HepG2 (cell line): ENCODE results near the gene PKIG. TPM values are rescaled to one million over a fixed set of nuclear protein-coding genes. Genes with fewer than 3 reads are reported as not detected.

Experiments
- ATAC-seq: fragments of 200-7000 bp; cut with Tn5 transposase; 3 replicates; pipeline ENCODE4 v1.9.1; 2020; ENCODE audit warnings: mild to moderate bottlenecking, moderate library complexity
- BruUV-seq: library from RNA; stranded (reverse); fragments of 400-500 nt; replicated peaks from 2 replicates; lab custom pipeline; 2021; lab: Mats Ljungman, UMichigan
- CTCF ChIA-PET: fragments of 300-600 bp; formaldehyde crosslinking; extraction: SDS; loops from one replicate; lab custom pipeline; 2021; ENCODE audit warnings: low total read pairs, inconsistent platforms, low intra/inter-chr PET ratio; lab: Yijun Ruan, JAX
- POLR2A ChIA-PET: fragments of 350-600 bp; sonication (Branson Sonifier 250); formaldehyde crosslinking; loops from one replicate; lab custom pipeline; 2020; ENCODE audit warnings: antibody characterized with exemption, inconsistent platforms; lab: Yijun Ruan, JAX
- DNase-seq: peaks from one replicate; pipeline ENCODE4 v3.0.0-alpha.2; 2015; ENCODE audit warnings: low spot score
- FAIRE-seq: peaks from 3 replicates; lab custom pipeline; 2011; peaks lifted over from hg19 to GRCh38; lab: Jason Lieb, UNC
- H2AFZ ChIP-seq: one replicate; pipeline ENCODE4 v1.6.1; 2011; ENCODE audit warnings: low read length, inconsistent platforms
- H3K27ac ChIP-seq: fragments of 300-600 bp; 3 replicates; pipeline ENCODE4 v1.8.0; 2011; ENCODE audit warnings: mixed run types, mild to moderate bottlenecking, mixed read lengths, low read length, inconsistent platforms; ENCODE audit not compliant: insufficient read depth; ENCODE audit errors: extremely low read length
- H3K27me3 ChIP-seq, 2 experiments: fragments of 200-600 bp in 1 of 2; 2 replicates in 1 of 2; 3 replicates in 1 of 2; pipeline versions ENCODE4 v1.6.0 to v1.8.0; 2011; ENCODE audit warnings: low read length in 2 of 2, mild to moderate bottlenecking in 2 of 2, moderate library complexity in 2 of 2, inconsistent platforms in 1 of 2; ENCODE audit not compliant: insufficient read depth in 2 of 2, control insufficient read depth in 1 of 2
- H3K36me3 ChIP-seq, 2 experiments: fragments of 200-600 bp in 1 of 2; replicated peaks in 1 of 2; 2 replicates in 1 of 2; 3 replicates in 1 of 2; pipeline versions ENCODE4 v1.5.1 to v1.8.0; 2011; ENCODE audit warnings: low read length in 2 of 2, inconsistent platforms in 1 of 2; ENCODE audit not compliant: insufficient read depth in 2 of 2, control insufficient read depth in 1 of 2
- H3K4me1 ChIP-seq: 2 replicates; pipeline ENCODE4 v1.5.1; 2012; ENCODE audit warnings: low read length, inconsistent platforms; ENCODE audit not compliant: insufficient read depth
- H3K4me2 ChIP-seq: 2 replicates; pipeline ENCODE4 v1.6.0; 2011; ENCODE audit warnings: low read depth, low read length, inconsistent platforms
- H3K4me3 ChIP-seq, 3 experiments: fragments of 200-600 bp in 1 of 3; sonication (generic), shearing (Covaris generic) in 1 of 3; replicated peaks in 1 of 3; 2 replicates each; pipeline ENCODE4 v1.5.1; 2011 to 2016; ENCODE audit warnings: low read length in 3 of 3, inconsistent platforms in 2 of 3, low read depth in 2 of 3, mild to moderate bottlenecking in 2 of 3, control low read depth in 1 of 3, mixed read lengths in 1 of 3; ENCODE audit not compliant: insufficient read depth in 1 of 3
- H3K79me2 ChIP-seq: one replicate; pipeline ENCODE4 v1.6.1; 2011; ENCODE audit warnings: low read length, inconsistent platforms; ENCODE audit not compliant: insufficient read depth
- H3K9ac ChIP-seq: 2 replicates; pipeline ENCODE4 v1.6.0; 2011; ENCODE audit warnings: mild to moderate bottlenecking, low read depth, low read length, inconsistent platforms; ENCODE audit not compliant: insufficient read depth
- H3K9me3 ChIP-seq: 2 replicates; pipeline ENCODE4 v1.5.1; 2012; ENCODE audit warnings: mild to moderate bottlenecking, low read length
- H4K20me1 ChIP-seq: 2 replicates; pipeline ENCODE4 v1.6.0; 2011; ENCODE audit warnings: inconsistent platforms, mild to moderate bottlenecking, low read length, moderate library complexity; ENCODE audit not compliant: insufficient read depth
- BCL6 ChIP-seq: IDR thresholded peaks from 2 replicates; pipeline ENCODE4 v1.6.1; 2016; ENCODE audit warnings: missing genetic modification reagents, missing compliant biosample characterization
- GABPB1 ChIP-seq: IDR thresholded peaks from 2 replicates; pipeline ENCODE4 v1.6.1; 2016; ENCODE audit warnings: mild to moderate bottlenecking, missing genetic modification reagents, moderate library complexity, missing compliant biosample characterization
- MIER3 ChIP-seq: IDR thresholded peaks from 2 replicates; pipeline ENCODE4 v1.6.1; 2016; ENCODE audit warnings: missing compliant biosample characterization, borderline replicate concordance
- PAF1 ChIP-seq: IDR thresholded peaks from 2 replicates; pipeline ENCODE4 v1.6.1; 2016; ENCODE audit warnings: missing genetic modification reagents, missing compliant biosample characterization
- PRPF4 ChIP-seq: fragments of 200-400 bp; formaldehyde crosslinking; IDR thresholded peaks from 2 replicates; pipeline ENCODE4 v1.6.1; 2016; ENCODE audit warnings: low read length, low read depth; ENCODE audit not compliant: poor library complexity, severe bottlenecking
- RXRA ChIP-seq: sonication (generic); formaldehyde crosslinking; IDR thresholded peaks from 2 replicates; pipeline ENCODE4 v1.5.1; 2020; ENCODE audit warnings: missing genetic modification reagents
- RXRB ChIP-seq: IDR thresholded peaks from 2 replicates; pipeline ENCODE4 v1.6.1; 2016; ENCODE audit warnings: borderline replicate concordance, missing genetic modification reagents, missing compliant biosample characterization
- SALL1 ChIP-seq: sonication (generic); formaldehyde crosslinking; IDR thresholded peaks from 2 replicates; pipeline ENCODE4 v1.8.0; 2022; ENCODE audit warnings: mild to moderate bottlenecking, missing genetic modification reagents
- TRIM22 ChIP-seq: fragments of 450-650 bp; IDR thresholded peaks from 2 replicates; pipeline ENCODE4 v1.6.1; 2017
- ZC3H13 ChIP-seq: sonication (generic); formaldehyde crosslinking; IDR thresholded peaks from 2 replicates; pipeline ENCODE4 v1.8.1; 2023; ENCODE audit warnings: mild to moderate bottlenecking, missing genetic modification reagents, moderate library complexity
- ZFX ChIP-seq: sonication (generic); formaldehyde crosslinking; IDR thresholded peaks from 2 replicates; pipeline ENCODE4 v1.4.0; 2020; ENCODE audit warnings: mild to moderate bottlenecking, low read depth, missing genetic modification reagents, moderate library complexity
- ZMYM3 ChIP-seq: sonication (generic); formaldehyde crosslinking; IDR thresholded peaks from 2 replicates; pipeline ENCODE4 v1.5.1; 2020; ENCODE audit warnings: mild to moderate bottlenecking, missing genetic modification reagents
- WGBS: methylation state at CpG from one replicate; pipeline ENCODE4 v1.1.6; 2017; ENCODE audit warnings: low lambda C conversion rate; 5-methylcytosine and 5-hydroxymethylcytosine counted together
- in situ Hi-C: cut with HindIII; loops from 2 replicates; pipeline ENCODE4 v1.10.0; 2017; ENCODE audit warnings: low pct_unique_long_range_greater_than_20kb; ENCODE audit not compliant: extremely low pct_ligation_motif_present
- intact Hi-C: fragments of 100-400 bp; cut with micrococcal nuclease; formaldehyde crosslinking; loops from one replicate; pipeline ENCODE4 v1.10.0; 2022; ENCODE audit not compliant: unreplicated experiment
- polyA plus RNA-seq, 8 experiments: library from polyadenylated mRNA; depleted of rRNA in 3 of 8; stranded (reverse) in 7 of 8; unstranded in 1 of 8; fragments of >200 nt; fragmentation: Illumina TruSeq in 4 of 8; extraction: Trizol in 4 of 8; gene quantifications; 2 replicates each; pipeline versions ENCODE4 v1.2.1 to v1.2.3, GENCODE V29; 2011 to 2016; ENCODE audit warnings: low read depth in 4 of 8, missing spikeins in 1 of 8, mixed read lengths in 1 of 8; ENCODE audit not compliant: insufficient read depth in 1 of 8
- total RNA-seq, 5 experiments: library from RNA; depleted of rRNA; stranded (reverse); fragments of >200 nt; fragmentation: Illumina TruSeq; extraction: Trizol; gene quantifications; 2 replicates each; pipeline ENCODE4 v1.2.3, GENCODE V29; 2016; ENCODE audit warnings: low read depth in 1 of 5
- TF ChIP-seq, protein P1 (sequence below): sonication (generic); formaldehyde crosslinking; IDR thresholded peaks from 2 replicates; pipeline ENCODE4 v1.4.0; 2020; ENCODE audit warnings: mild to moderate bottlenecking, missing genetic modification reagents
- TF ChIP-seq, protein P2 (sequence below): sonication (generic); formaldehyde crosslinking; IDR thresholded peaks from 2 replicates; pipeline ENCODE4 v1.4.0; 2020; ENCODE audit warnings: missing genetic modification reagents, borderline replicate concordance

PKIG gene
- total and polyA plus RNA-seq, 2 of the 13 experiments (the other 11 are each of a cell fraction or from before 2014, with no cell fraction given), result 30.8 to 44.5 TPM

- H3K4me2 ChIP-seq, result no peak overlapping the region
- peaks cover 6% of the 10 kb centered on the region for H3K4me1 ChIP-seq
- no peak for ATAC-seq
- H3K79me2 ChIP-seq, result no peaks in the 10 kb centered on the region
- H3K9me3 ChIP-seq, result no peaks in the 10 kb centered on the region
- intact Hi-C loops (no loop called here), in situ Hi-C loops (no loop called here)
- no peak overlapping the region for H3K9ac ChIP-seq
- no peaks in the 10 kb centered on the region for H4K20me1 ChIP-seq
- ChIA-PET CTCF (no interaction called here), POLR2A (no interaction called here)
- no peak for DNase-seq
- FAIRE-seq, result no peak
- H3K4me3 ChIP-seq, result no peak overlapping the region
- 20% methylated on average over 3 of the region's 3 CpGs for WGBS
- H3K36me3 ChIP-seq, result no peaks in the 10 kb centered on the region
- peaks cover 3 to 36% of the 10 kb centered on the region in 2 experiments; a peak in 3 of 5 replicates for H3K27me3 ChIP-seq
- TF ChIP-seq PAF1 (CRISPR knock-in tag) (no peak), GABPB1 (no peak), PRPF4 (no peak), MIER3 (CRISPR knock-in tag) (no peak), BCL6 (CRISPR knock-in tag) (no peak)
- TF ChIP-seq, protein P1, sequence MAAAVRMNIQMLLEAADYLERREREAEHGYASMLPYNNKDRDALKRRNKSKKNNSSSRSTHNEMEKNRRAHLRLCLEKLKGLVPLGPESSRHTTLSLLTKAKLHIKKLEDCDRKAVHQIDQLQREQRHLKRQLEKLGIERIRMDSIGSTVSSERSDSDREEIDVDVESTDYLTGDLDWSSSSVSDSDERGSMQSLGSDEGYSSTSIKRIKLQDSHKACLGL (CRISPR knock-in tag), result no peak
- TF ChIP-seq, all 625 proteins: peak for 0
- no TSS peak for BruUV-seq
- Histone ChIP-seq H2AFZ (no peak overlapping the region), H3K27ac (no peak overlapping the region)
Measured at GRCh38 chr20:44656448-44656847, 74.1 kb downstream of the PKIG start.

DNA sequence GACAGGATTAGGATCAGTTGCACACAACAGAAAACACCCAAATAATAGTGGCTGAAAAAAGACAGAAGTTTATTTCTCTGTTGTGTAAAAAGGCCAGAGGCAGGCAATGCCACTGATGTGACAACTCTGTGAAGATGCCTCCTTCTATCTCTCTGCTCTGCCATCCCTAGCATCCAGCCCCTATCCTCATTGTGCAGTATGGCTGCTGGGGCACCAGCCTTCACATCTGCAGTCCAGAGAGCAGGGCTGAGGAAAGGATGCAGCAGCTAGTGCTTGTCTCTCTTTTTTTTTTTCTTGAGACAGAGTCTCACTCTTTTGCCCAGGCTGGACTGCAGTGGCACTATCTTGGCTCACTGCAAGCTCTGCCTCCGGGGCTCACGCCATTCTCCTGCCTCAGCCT lies 75.5 kb downstream of the PKIG start:
- TF ChIP-seq SALL1 (CRISPR knock-in tag), result no peak
- TF ChIP-seq RXRB (CRISPR knock-in tag), result no peak
- TF ChIP-seq ZMYM3 (CRISPR knock-in tag), result peak; percentile 63
- no peak for TF ChIP-seq TRIM22
- TF ChIP-seq, protein P2, sequence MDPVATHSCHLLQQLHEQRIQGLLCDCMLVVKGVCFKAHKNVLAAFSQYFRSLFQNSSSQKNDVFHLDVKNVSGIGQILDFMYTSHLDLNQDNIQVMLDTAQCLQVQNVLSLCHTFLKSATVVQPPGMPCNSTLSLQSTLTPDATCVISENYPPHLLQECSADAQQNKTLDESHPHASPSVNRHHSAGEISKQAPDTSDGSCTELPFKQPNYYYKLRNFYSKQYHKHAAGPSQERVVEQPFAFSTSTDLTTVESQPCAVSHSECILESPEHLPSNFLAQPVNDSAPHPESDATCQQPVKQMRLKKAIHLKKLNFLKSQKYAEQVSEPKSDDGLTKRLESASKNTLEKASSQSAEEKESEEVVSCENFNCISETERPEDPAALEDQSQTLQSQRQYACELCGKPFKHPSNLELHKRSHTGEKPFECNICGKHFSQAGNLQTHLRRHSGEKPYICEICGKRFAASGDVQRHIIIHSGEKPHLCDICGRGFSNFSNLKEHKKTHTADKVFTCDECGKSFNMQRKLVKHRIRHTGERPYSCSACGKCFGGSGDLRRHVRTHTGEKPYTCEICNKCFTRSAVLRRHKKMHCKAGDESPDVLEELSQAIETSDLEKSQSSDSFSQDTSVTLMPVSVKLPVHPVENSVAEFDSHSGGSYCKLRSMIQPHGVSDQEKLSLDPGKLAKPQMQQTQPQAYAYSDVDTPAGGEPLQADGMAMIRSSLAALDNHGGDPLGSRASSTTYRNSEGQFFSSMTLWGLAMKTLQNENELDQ (CRISPR knock-in tag), result no peak
- TF ChIP-seq ZFX (CRISPR knock-in tag), result no peak
- TF ChIP-seq ZC3H13, result no peak
- TF ChIP-seq RXRA (CRISPR knock-in tag), result no peak
- DNase-seq (no peak), ATAC-seq (no peak), FAIRE-seq (no peak)
- in situ Hi-C loops, result no loop called here
- 65% methylated on average over 2 of the region's 2 CpGs for WGBS
- H3K4me1 ChIP-seq, result peaks cover 4% of the 10 kb centered on the region
- peaks cover 3 to 31% of the 10 kb centered on the region in 2 experiments; a peak in 3 of 5 replicates for H3K27me3 ChIP-seq
- no peaks in the 10 kb centered on the region for H3K79me2 ChIP-seq
- POLR2A ChIA-PET, result no interaction called here
- intact Hi-C loops, result no loop called here
- no peak overlapping the region for H3K9ac ChIP-seq
- H3K36me3 ChIP-seq, result no peaks in the 10 kb centered on the region
- no peak overlapping the region for H3K4me2 ChIP-seq
- CTCF ChIA-PET, result no interaction called here
- H2AFZ ChIP-seq, result no peak overlapping the region
- no peaks in the 10 kb centered on the region for H3K9me3 ChIP-seq
- no peak overlapping the region for H3K27ac ChIP-seq
- no TSS peak for BruUV-seq
- H3K4me3 ChIP-seq, result no peak overlapping the region
- no peaks in the 10 kb centered on the region for H4K20me1 ChIP-seq
